HEK293 (cell line): ENCODE data around the gene HTRA1.

ENCODE experiments used
- CTCF ChIP-seq: fragments of 450-650 bp; formaldehyde crosslinking; IDR thresholded peaks from 2 replicates; pipeline ENCODE4 v1.5.1; 2016; ENCODE audit warnings: missing biosample characterization, missing genetic modification characterization
- ZNF24 ChIP-seq: fragments of 450-650 bp; formaldehyde crosslinking; IDR thresholded peaks from 2 replicates; pipeline ENCODE4 v1.5.1; 2016; ENCODE audit warnings: missing biosample characterization, missing genetic modification characterization
- ZNF791 ChIP-seq: fragments of 450-650 bp; formaldehyde crosslinking; IDR thresholded peaks from 2 replicates; pipeline ENCODE4 v1.5.1; 2016; ENCODE audit warnings: missing biosample characterization, missing genetic modification characterization

GRCh38 chr10:122559228-122559627, 97.9 kb downstream of the HTRA1 start:
- TF ChIP-seq CTCF (tag by site-specific recombination) (no peak), ZNF24 (tag by site-specific recombination) (no peak), ZNF791 (tag by site-specific recombination) (no peak)
